HG03521 (cell line): ENCODE results near the gene SRMS.
"Not testable (repeated sequence)": the region's sequence is repeated elsewhere in the genome, so short reads cannot be mapped to it uniquely, and the experiment has no call there.

ENCODE experiments used
- ATAC-seq: cut with Tn5 transposase; IDR thresholded peaks from one replicate; pipeline ENCODE4 v1.9.1; 2021; ENCODE audit warnings: mild to moderate bottlenecking, moderate library complexity; ENCODE audit not compliant: unreplicated experiment

SRMS gene

GRCh38 chr20:63579017-63579694, 31.6 kb upstream of the SRMS start:
- no peak for ATAC-seq

DNA sequence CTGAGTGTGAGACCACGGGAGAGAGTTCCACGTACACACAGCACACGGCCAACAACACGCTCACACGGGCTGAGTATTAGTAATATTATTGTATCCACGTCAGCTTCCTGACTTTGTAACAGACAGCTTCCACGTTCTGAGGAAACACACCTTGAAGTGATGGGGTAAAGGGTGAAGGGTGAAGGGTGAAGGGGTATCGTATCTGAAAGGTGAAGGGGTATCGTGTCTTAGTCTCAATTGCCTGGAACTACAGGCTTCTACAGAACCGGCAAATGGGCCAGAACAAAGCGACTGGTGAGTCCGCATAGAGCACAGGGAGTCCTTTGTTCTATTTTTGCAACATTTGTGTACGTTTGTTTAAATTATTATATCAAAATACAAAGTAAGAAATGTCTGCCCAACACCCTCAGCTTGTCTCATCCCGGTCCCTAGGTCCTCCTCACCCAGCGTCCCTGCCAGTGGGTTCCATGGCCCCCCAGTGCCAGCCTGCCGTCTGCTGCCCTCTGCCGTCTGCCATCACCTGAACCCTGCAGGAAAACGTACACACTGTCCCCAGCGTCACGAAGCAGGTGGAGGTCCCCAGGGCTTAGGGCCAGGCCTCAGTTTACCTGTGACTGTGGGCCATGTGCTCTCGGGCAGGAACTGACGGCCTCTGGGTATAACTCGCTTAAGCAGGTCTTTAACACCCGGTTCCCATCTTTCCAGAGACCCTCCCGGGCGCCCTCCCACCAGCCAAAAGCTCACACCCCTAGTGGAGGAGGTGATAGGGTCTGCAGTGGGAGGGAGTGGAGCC, 30.9 kb upstream of the SRMS start:
- no peak for ATAC-seq

DNA sequence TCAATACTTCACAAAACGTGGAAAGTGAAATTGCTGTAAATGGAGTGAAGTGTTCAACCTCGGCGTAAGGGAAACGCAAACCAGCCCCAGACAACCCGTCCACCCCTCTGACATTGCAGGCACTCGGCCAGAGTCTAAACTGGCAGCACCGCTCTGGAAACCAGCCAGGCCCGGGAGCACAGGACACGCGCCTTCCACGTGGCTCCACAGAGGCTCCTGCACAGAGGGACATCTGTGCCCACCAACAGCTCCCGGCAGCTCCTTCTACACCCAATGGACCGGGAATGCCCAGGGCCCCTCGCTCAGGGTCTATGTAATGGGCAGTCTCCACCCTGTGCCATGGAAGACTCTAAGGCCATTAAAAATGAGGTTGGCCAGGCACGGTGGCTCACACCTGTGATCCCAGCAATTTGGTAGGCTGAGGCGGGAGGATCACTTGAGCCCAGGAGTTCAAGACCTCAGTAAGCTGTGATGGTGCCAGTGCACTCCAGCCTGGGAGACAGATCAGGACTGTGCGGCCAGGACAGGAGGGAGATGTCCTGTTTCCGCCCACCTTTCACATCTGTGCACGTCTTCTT, 29.9 kb upstream of the SRMS start:
- ATAC-seq = no peak

DNA sequence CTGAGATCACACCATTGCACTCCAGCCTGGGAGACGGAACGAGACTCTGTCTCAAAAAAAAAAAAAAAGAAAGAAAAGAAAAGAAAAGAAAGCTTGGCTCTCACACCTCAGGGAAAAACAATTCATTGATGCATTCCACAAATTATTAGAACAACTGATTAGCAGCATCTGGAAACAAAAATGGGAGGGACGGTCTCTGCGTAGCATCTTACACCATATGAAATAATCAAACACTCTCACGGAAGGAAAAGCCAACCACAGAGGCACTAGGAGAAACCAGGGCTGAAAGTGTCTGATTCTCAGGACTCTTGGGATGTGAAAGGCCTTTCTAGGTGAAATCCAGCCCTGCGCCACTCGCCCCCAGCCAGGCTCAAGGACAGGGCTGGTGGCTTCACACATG, 28.8 kb upstream of the SRMS start:
- no peak for ATAC-seq

GRCh38 chr20:63574829-63575743, 27.5 kb upstream of the SRMS start:
- ATAC-seq = no peak

GRCh38 chr20:63574156-63574828, 26.7 kb upstream of the SRMS start, which contains the start of gene HELZ2:
Gene HELZ2 (minus strand): TSS chr20:63574239. CDS start chr20:63572385, 1,854 bp downstream.
- no peak for ATAC-seq

- no peak for ATAC-seq
These were observed 26.1 kb upstream of the SRMS start for GRCh38 chr20:63573647-63574131.

DNA sequence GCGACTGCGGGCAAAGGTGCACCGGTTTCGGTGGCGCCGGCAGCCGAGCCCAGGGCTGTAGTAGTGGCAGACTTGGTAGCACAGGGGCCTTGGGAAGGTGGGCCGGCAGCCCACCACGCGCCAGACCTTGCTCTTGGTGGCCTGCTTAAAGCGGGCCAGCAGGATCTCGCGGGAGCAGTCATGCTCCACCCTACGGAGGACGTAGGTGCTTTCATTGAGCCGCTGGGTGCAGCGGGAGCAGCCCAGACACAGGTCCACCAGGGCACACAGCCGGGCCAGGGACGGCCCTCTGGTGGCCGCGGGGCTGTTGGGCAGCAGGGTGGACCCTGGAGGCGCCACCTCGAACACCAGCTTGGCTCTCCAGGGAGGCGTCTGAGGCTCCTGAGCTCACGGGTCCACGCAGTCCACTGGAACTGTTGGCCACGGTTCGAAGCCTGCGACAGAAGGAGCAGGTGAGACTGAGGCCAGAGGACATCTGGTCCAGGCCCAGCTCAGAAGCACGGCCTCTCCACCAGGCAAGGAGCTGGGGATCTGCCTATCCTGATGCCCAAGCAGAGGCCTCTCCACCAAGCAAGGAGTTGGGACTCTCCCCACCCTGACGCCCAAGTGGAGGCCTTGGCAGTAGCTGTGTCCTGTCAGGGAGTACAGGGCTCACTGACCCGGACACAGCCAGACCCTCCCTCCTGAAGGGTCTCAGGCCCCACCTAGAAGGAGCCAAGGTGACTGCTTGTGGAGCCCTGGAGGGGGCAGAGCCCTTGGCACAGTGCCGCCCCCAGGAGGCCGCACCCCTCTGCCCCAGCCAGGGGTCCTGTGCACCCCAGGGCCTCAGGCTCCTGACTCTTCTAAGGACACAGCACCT, 25.5 kb upstream of the SRMS start:
- no peak for ATAC-seq

DNA sequence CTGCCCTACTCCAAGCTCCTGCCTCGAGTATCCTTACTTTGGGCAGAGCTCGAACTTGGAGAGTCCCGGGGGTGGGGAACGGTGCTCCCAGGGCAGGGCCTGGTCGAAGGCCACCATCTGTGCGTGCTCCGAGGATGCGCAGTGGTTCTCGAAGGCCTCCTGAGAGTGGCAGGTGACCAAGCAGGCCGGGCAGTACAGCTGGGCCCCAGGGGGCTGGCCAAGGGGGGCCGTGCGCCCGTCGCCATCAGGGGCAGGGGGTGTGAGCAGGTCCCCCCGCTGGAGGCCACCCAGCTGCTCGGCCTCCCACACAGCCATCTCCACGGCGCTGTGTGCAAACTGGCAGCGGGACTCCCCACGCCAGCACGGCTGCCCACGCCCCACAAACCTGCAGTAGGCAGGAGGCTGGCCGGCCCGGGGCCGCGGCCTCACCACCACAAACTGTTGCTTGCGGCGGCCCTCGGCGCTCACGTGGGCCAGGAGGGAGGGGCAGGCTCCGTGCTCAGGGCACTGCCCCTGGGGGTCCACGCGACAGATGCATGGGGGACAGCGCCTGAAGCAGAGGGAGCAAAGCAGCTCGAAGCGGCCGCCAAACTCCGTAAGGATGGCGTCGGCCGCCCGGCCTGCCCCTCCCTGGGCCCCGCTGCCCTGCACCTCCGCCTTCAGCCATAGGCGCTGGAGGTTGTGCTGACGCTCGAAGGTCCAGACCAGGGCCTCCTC, 24.7 kb upstream of the SRMS start:
- ATAC-seq = no peak

- ATAC-seq = not testable (repeated sequence)
These were observed 23.5 kb upstream of the SRMS start for GRCh38 chr20:63571087-63571478.

- no peak for ATAC-seq
These were observed 22.9 kb upstream of the SRMS start for GRCh38 chr20:63570281-63571086.

- no peak for ATAC-seq
These were observed 21.7 kb upstream of the SRMS start for GRCh38 chr20:63568986-63569949.

GRCh38 chr20:63568170-63568981, 20.8 kb upstream of the SRMS start:
- ATAC-seq = no peak

DNA sequence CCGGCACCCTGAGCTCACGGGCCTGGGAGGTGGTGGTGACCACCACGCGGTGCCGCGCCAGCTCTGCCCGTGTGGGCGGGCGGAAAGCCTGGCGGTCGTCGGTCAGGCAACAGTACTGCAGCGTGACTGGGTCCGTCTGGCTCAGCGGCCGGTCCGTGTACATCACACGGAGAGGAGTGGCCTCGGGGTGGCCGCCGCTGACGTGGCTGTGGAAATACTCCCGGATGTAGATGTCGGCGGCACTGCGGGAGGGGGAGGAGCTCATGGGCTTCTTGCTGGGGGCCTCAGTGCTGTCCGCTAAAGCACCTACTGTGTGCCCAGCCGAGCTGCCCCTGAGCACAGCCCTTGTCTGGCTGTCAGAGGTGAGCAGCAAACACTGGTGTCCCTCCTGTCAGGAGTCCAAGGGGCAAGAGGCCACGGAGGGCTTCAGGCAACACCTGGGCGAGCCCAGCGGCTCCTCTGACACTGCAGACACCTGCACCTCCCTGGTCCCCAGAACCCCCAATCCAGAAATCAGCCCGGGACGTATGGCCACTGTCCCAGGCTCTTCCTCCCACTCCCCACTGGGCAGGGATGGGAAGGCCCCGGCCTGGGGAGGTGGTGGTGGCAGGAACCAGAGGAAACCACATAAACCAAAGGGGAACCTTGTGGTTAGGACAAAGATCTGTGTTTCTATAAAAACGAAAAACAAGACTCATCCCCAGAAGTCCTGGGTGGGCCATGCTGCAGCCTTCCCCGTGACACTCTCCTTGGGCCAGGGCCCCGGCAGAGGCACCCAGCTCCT, 20.0 kb upstream of the SRMS start:
- peak; percentile 46 for ATAC-seq

DNA sequence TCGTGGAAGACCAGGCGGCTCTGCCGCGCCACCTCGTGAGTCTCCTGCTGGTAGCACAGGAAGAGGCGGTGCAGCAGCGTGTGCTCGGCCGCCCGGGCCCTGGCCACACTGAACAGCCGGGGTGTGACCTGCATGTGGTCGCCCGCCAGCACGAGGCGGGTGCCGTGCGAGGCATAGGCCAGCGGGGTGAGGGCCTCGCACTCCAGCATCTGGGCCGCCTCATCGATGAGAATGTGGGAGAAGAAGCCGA, 19.5 kb upstream of the SRMS start:
- no peak for ATAC-seq
